HepG2 (cell line): ENCODE measurements around the gene B3GALT5. TPM values are rescaled to one million over a fixed set of nuclear protein-coding genes. Genes with fewer than 3 reads are reported as not detected.

Source experiments
- ATAC-seq: fragments of 200-7000 bp; cut with Tn5 transposase; 3 replicates; pipeline ENCODE4 v1.9.1; 2020; ENCODE audit warnings: mild to moderate bottlenecking, moderate library complexity
- BruUV-seq: library from RNA; stranded (reverse); fragments of 400-500 nt; replicated peaks from 2 replicates; lab custom pipeline; 2021; lab: Mats Ljungman, UMichigan
- CTCF ChIA-PET: fragments of 300-600 bp; formaldehyde crosslinking; extraction: SDS; loops from one replicate; lab custom pipeline; 2021; ENCODE audit warnings: low total read pairs, inconsistent platforms, low intra/inter-chr PET ratio; lab: Yijun Ruan, JAX
- POLR2A ChIA-PET: fragments of 350-600 bp; sonication (Branson Sonifier 250); formaldehyde crosslinking; loops from one replicate; lab custom pipeline; 2020; ENCODE audit warnings: antibody characterized with exemption, inconsistent platforms; lab: Yijun Ruan, JAX
- DNase-seq: peaks from one replicate; pipeline ENCODE4 v3.0.0-alpha.2; 2015; ENCODE audit warnings: low spot score
- FAIRE-seq: peaks from 3 replicates; lab custom pipeline; 2011; peaks lifted over from hg19 to GRCh38; lab: Jason Lieb, UNC
- H2AFZ ChIP-seq: one replicate; pipeline ENCODE4 v1.6.1; 2011; ENCODE audit warnings: low read length, inconsistent platforms
- H3K27ac ChIP-seq: fragments of 300-600 bp; 3 replicates; pipeline ENCODE4 v1.8.0; 2011; ENCODE audit warnings: mixed run types, mild to moderate bottlenecking, mixed read lengths, low read length, inconsistent platforms; ENCODE audit not compliant: insufficient read depth; ENCODE audit errors: extremely low read length
- H3K27me3 ChIP-seq, 2 experiments: fragments of 200-600 bp in 1 of 2; 2 replicates in 1 of 2; 3 replicates in 1 of 2; pipeline versions ENCODE4 v1.6.0 to v1.8.0; 2011; ENCODE audit warnings: low read length in 2 of 2, mild to moderate bottlenecking in 2 of 2, moderate library complexity in 2 of 2, inconsistent platforms in 1 of 2; ENCODE audit not compliant: insufficient read depth in 2 of 2, control insufficient read depth in 1 of 2
- H3K36me3 ChIP-seq, 2 experiments: fragments of 200-600 bp in 1 of 2; replicated peaks in 1 of 2; 2 replicates in 1 of 2; 3 replicates in 1 of 2; pipeline versions ENCODE4 v1.5.1 to v1.8.0; 2011; ENCODE audit warnings: low read length in 2 of 2, inconsistent platforms in 1 of 2; ENCODE audit not compliant: insufficient read depth in 2 of 2, control insufficient read depth in 1 of 2
- H3K4me1 ChIP-seq: 2 replicates; pipeline ENCODE4 v1.5.1; 2012; ENCODE audit warnings: low read length, inconsistent platforms; ENCODE audit not compliant: insufficient read depth
- H3K4me2 ChIP-seq: 2 replicates; pipeline ENCODE4 v1.6.0; 2011; ENCODE audit warnings: low read depth, low read length, inconsistent platforms
- H3K4me3 ChIP-seq, 3 experiments: fragments of 200-600 bp in 1 of 3; sonication (generic), shearing (Covaris generic) in 1 of 3; replicated peaks in 1 of 3; 2 replicates each; pipeline ENCODE4 v1.5.1; 2011 to 2016; ENCODE audit warnings: low read length in 3 of 3, inconsistent platforms in 2 of 3, low read depth in 2 of 3, mild to moderate bottlenecking in 2 of 3, control low read depth in 1 of 3, mixed read lengths in 1 of 3; ENCODE audit not compliant: insufficient read depth in 1 of 3
- H3K79me2 ChIP-seq: one replicate; pipeline ENCODE4 v1.6.1; 2011; ENCODE audit warnings: low read length, inconsistent platforms; ENCODE audit not compliant: insufficient read depth
- H3K9ac ChIP-seq: 2 replicates; pipeline ENCODE4 v1.6.0; 2011; ENCODE audit warnings: mild to moderate bottlenecking, low read depth, low read length, inconsistent platforms; ENCODE audit not compliant: insufficient read depth
- H3K9me3 ChIP-seq: 2 replicates; pipeline ENCODE4 v1.5.1; 2012; ENCODE audit warnings: mild to moderate bottlenecking, low read length
- H4K20me1 ChIP-seq: 2 replicates; pipeline ENCODE4 v1.6.0; 2011; ENCODE audit warnings: inconsistent platforms, mild to moderate bottlenecking, low read length, moderate library complexity; ENCODE audit not compliant: insufficient read depth
- ARID3A ChIP-seq: IDR thresholded peaks from 2 replicates; pipeline ENCODE4 v1.6.1; 2012; ENCODE audit warnings: low read depth, low read length, improper control_type of control experiment
- ARNTL ChIP-seq: sonication (generic); formaldehyde crosslinking; IDR thresholded peaks from 2 replicates; pipeline ENCODE4 v1.4.0; 2020; ENCODE audit warnings: mild to moderate bottlenecking, missing genetic modification reagents
- CCAR2 ChIP-seq: fragments of 200-400 bp; formaldehyde crosslinking; optimal IDR thresholded peaks from 2 replicates; pipeline ENCODE3; 2018; ENCODE audit warnings: low read depth, mild to moderate bottlenecking, low read length, moderate library complexity
- JUND ChIP-seq: sonication (generic); formaldehyde crosslinking; IDR thresholded peaks from 2 replicates; pipeline ENCODE4 v1.8.0; 2022; ENCODE audit warnings: mild to moderate bottlenecking, missing genetic modification reagents
- NFE2 ChIP-seq: sonication (generic); formaldehyde crosslinking; IDR thresholded peaks from 2 replicates; pipeline ENCODE4 v1.4.0; 2020; ENCODE audit warnings: missing genetic modification reagents
- NONO ChIP-seq, 2 experiments: fragments of 450-650 bp in 1 of 2; sonication (generic) in 1 of 2; formaldehyde crosslinking in 1 of 2; IDR thresholded peaks in 1 of 2; conservative IDR thresholded peaks in 1 of 2; 2 replicates each; pipeline versions ENCODE4 v1.6.1 to v1.8.0; 2017 to 2022; ENCODE audit warnings: mild to moderate bottlenecking in 1 of 2, missing genetic modification reagents in 1 of 2, moderate library complexity in 1 of 2
- NR1H2 ChIP-seq: sonication (generic); formaldehyde crosslinking; IDR thresholded peaks from 2 replicates; pipeline ENCODE4 v1.8.1; 2022; ENCODE audit warnings: low read depth, missing genetic modification reagents, borderline replicate concordance
- RARA ChIP-seq: IDR thresholded peaks from 2 replicates; pipeline ENCODE4 v1.6.1; 2016; ENCODE audit warnings: missing genetic modification reagents, missing compliant biosample characterization
- RERE ChIP-seq: IDR thresholded peaks from 2 replicates; pipeline ENCODE4 v1.6.1; 2016; ENCODE audit warnings: low read depth, missing genetic modification reagents, missing compliant biosample characterization
- ZBTB14 ChIP-seq: sonication (generic); formaldehyde crosslinking; IDR thresholded peaks from 2 replicates; pipeline ENCODE4 v1.4.0; 2020; ENCODE audit warnings: missing genetic modification reagents
- WGBS: methylation state at CpG from one replicate; pipeline ENCODE4 v1.1.6; 2017; ENCODE audit warnings: low lambda C conversion rate; 5-methylcytosine and 5-hydroxymethylcytosine counted together
- in situ Hi-C: cut with HindIII; loops from 2 replicates; pipeline ENCODE4 v1.10.0; 2017; ENCODE audit warnings: low pct_unique_long_range_greater_than_20kb; ENCODE audit not compliant: extremely low pct_ligation_motif_present
- intact Hi-C: fragments of 100-400 bp; cut with micrococcal nuclease; formaldehyde crosslinking; loops from one replicate; pipeline ENCODE4 v1.10.0; 2022; ENCODE audit not compliant: unreplicated experiment
- polyA plus RNA-seq, 8 experiments: library from polyadenylated mRNA; depleted of rRNA in 3 of 8; stranded (reverse) in 7 of 8; unstranded in 1 of 8; fragments of >200 nt; fragmentation: Illumina TruSeq in 4 of 8; extraction: Trizol in 4 of 8; gene quantifications; 2 replicates each; pipeline versions ENCODE4 v1.2.1 to v1.2.3, GENCODE V29; 2011 to 2016; ENCODE audit warnings: low read depth in 4 of 8, missing spikeins in 1 of 8, mixed read lengths in 1 of 8; ENCODE audit not compliant: insufficient read depth in 1 of 8
- total RNA-seq, 5 experiments: library from RNA; depleted of rRNA; stranded (reverse); fragments of >200 nt; fragmentation: Illumina TruSeq; extraction: Trizol; gene quantifications; 2 replicates each; pipeline ENCODE4 v1.2.3, GENCODE V29; 2016; ENCODE audit warnings: low read depth in 1 of 5

The B3GALT5 gene
- total and polyA plus RNA-seq, 2 of the 13 experiments (the other 11 are each of a cell fraction or from before 2014, with no cell fraction given) = 0.02 to 0.03 TPM

- TF ChIP-seq NR1H2 (CRISPR knock-in tag) (no peak), NFE2 (CRISPR knock-in tag) (no peak), RARA (CRISPR knock-in tag) (no peak), JUND (CRISPR knock-in tag) (no peak), ARID3A (no peak), ARNTL (CRISPR knock-in tag) (no peak)
- Histone ChIP-seq H2AFZ (no peak overlapping the region), H3K27me3 (no peaks in the 10 kb centered on the region), H3K36me3 (no peaks in the 10 kb centered on the region), H3K79me2 (no peaks in the 10 kb centered on the region), H3K27ac (no peak overlapping the region), H3K9me3 (no peaks in the 10 kb centered on the region), H3K4me3 (no peak overlapping the region), H3K4me1 (no peaks in the 10 kb centered on the region), H3K9ac (no peak overlapping the region), H3K4me2 (no peak overlapping the region), H4K20me1 (no peaks in the 10 kb centered on the region)
- no TSS peak for BruUV-seq
- in situ Hi-C loops (no loop called here), intact Hi-C loops (no loop called here)
- ChIA-PET CTCF (no interaction called here), POLR2A (no interaction called here)
- FAIRE-seq (no peak), DNase-seq (no peak), ATAC-seq (no peak)
- WGBS = 0% methylated on average over 3 of the region's 3 CpGs
These were observed 42.2 kb downstream of the B3GALT5 start for GRCh38 chr21:39654951-39655350.

- H3K79me2 ChIP-seq = no peaks in the 10 kb centered on the region
- CTCF ChIA-PET = no interaction called here
- no peaks in the 10 kb centered on the region; a peak in 1 of 5 replicates for H3K27me3 ChIP-seq
- intact Hi-C loops (no loop called here), in situ Hi-C loops (no loop called here)
- H3K27ac ChIP-seq = no peak overlapping the region
- no TSS peak for BruUV-seq
- H3K4me3 ChIP-seq = no peak overlapping the region
- WGBS = 20% methylated on average over 8 of the region's 11 CpGs
- H3K9me3 ChIP-seq = no peaks in the 10 kb centered on the region
- no peaks in the 10 kb centered on the region for H4K20me1 ChIP-seq
- no peak overlapping the region for H2AFZ ChIP-seq
- DNase-seq = no peak
- POLR2A ChIA-PET = no interaction called here
- no peak overlapping the region for H3K4me2 ChIP-seq
- FAIRE-seq = no peak
- ATAC-seq = no peak
- no peak overlapping the region for H3K9ac ChIP-seq
- no peaks in the 10 kb centered on the region for H3K4me1 ChIP-seq
- H3K36me3 ChIP-seq = no peaks in the 10 kb centered on the region
- no peak for TF ChIP-seq ZBTB14 (CRISPR knock-in tag)
- TF ChIP-seq CCAR2 = no peak
- TF ChIP-seq NONO (IDR thresholded peaks at IDR 0.05) = no peak
- no peak for TF ChIP-seq NONO (CRISPR knock-in tag; conservative IDR thresholded peaks at IDR 0.05)
- no peak for TF ChIP-seq RERE (CRISPR knock-in tag)
These were observed 42.8 kb downstream of the B3GALT5 start for GRCh38 chr21:39655589-39655988.
